A673 (cell line): Measurements from ENCODE around the gene LTBP2. TPM values are rescaled to one million over a fixed set of nuclear protein-coding genes. Genes with fewer than 3 reads are reported as not detected.

Experiments
- BruUV-seq: library from RNA; stranded (reverse); fragments of 400-500 nt; replicated peaks from 2 replicates; lab custom pipeline; 2021; lab: Mats Ljungman, UMichigan
- CTCF ChIA-PET: fragments of 300-600 bp; sonication (Branson Sonifier 250); formaldehyde crosslinking; loops from one replicate; lab custom pipeline; 2022; ENCODE audit warnings: antibody characterized with exemption; lab: Charles Lee
- POLR2A ChIA-PET: fragments of 300-600 bp; sonication (Branson Sonifier 250); formaldehyde crosslinking; loops from one replicate; lab custom pipeline; 2022; ENCODE audit warnings: antibody characterized with exemption; ENCODE audit not compliant: low non-redundant PET; lab: Charles Lee
- DNase-seq: peaks from one replicate; pipeline ENCODE4 v3.0.0-alpha.2; 2015; ENCODE audit warnings: low spot score
- H3K27ac ChIP-seq: fragments of 200-600 bp; sonication (generic); 2 replicates; pipeline ENCODE4 v1.5.1; 2016; ENCODE audit warnings: mixed run types, low read depth, mild to moderate bottlenecking, mixed read lengths, antibody characterized with exemption, low read length; ENCODE audit not compliant: poor library complexity, severe bottlenecking
- H3K27me3 ChIP-seq: fragments of 200-600 bp; sonication (generic); replicated peaks from 2 replicates; pipeline ENCODE4 v1.6.1; 2017; ENCODE audit warnings: mixed run types, low read depth, mild to moderate bottlenecking, mixed read lengths, antibody characterized with exemption, low read length; ENCODE audit not compliant: insufficient read depth, poor library complexity
- H3K36me3 ChIP-seq: fragments of 200-600 bp; sonication (generic); 2 replicates; pipeline ENCODE4 v1.6.1; 2016; ENCODE audit warnings: mixed run types, mild to moderate bottlenecking, mixed read lengths, antibody characterized with exemption, low read length; ENCODE audit not compliant: insufficient read depth, poor library complexity, severe bottlenecking
- H3K4me1 ChIP-seq: fragments of 200-600 bp; sonication (generic); 2 replicates; pipeline ENCODE4 v1.6.1; 2017; ENCODE audit warnings: mixed run types, mild to moderate bottlenecking, mixed read lengths, antibody characterized with exemption, low read length; ENCODE audit not compliant: insufficient read depth, poor library complexity, severe bottlenecking
- H3K4me3 ChIP-seq: fragments of 200-600 bp; sonication (generic); 2 replicates; pipeline ENCODE4 v1.5.1; 2016; ENCODE audit warnings: low read depth, mixed run types, mild to moderate bottlenecking, mixed read lengths, low read length; ENCODE audit not compliant: poor library complexity, severe bottlenecking
- H3K9me3 ChIP-seq: fragments of 200-600 bp; sonication (generic); 2 replicates; pipeline ENCODE4 v1.6.1; 2016; ENCODE audit warnings: mixed run types, low read depth, mild to moderate bottlenecking, mixed read lengths, antibody characterized with exemption, low read length; ENCODE audit not compliant: poor library complexity, severe bottlenecking
- EZH2 ChIP-seq: fragments of 200-600 bp; sonication (generic); IDR thresholded peaks from 2 replicates; pipeline ENCODE4 v1.6.1; 2017; ENCODE audit warnings: borderline replicate concordance, low read depth, mild to moderate bottlenecking, mixed read lengths, antibody characterized with exemption, low read length; ENCODE audit not compliant: poor library complexity, severe bottlenecking
- intact Hi-C: fragments of 100-400 bp; cut with micrococcal nuclease; formaldehyde crosslinking; loops from one replicate; pipeline ENCODE4 v1.10.0; 2022; ENCODE audit not compliant: unreplicated experiment
- total RNA-seq: library from RNA; stranded (reverse); gene quantifications from 2 replicates; pipeline ENCODE4 v1.2.3, GENCODE V29; 2021
- TF ChIP-seq, protein P1 (sequence below): fragments of 300-800, 200-600 bp; sonication (generic); conservative IDR thresholded peaks from 2 replicates; pipeline ENCODE4 v1.5.1; 2017; ENCODE audit warnings: low read depth, mild to moderate bottlenecking, antibody characterized with exemption, low read length, moderate library complexity, mixed read lengths

The LTBP2 gene
- total RNA-seq, 1 experiment from 2014 or later, result 0.26 TPM

DNA sequence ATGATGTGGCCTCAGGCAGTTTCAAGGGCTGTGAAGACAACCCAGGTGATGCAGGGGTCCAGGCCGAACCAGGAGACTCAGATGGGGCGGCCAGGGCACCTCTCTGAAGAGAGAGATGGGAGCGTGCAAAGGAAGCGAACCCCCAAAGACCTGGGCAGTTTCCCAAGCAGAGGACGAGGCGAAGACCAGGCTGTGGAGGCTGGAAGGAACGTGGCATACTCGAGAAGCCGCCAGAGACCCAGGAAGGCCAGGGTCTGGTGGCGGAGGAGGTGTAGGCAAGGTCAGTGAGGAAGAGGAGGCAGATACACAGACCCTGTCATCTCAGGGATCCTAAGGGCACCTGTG, 24.7 kb downstream of the LTBP2 start:
- no TSS peak for BruUV-seq
- H3K36me3 ChIP-seq, result no peaks in the 10 kb centered on the region
- no peaks in the 10 kb centered on the region for H3K27me3 ChIP-seq
- ChIA-PET POLR2A (interaction anchor here (0.6 kb wide), 1 partner anchor 21 kb away, joined by 13 read pairs; no protein-coding TSS in a partner anchor), CTCF (no interaction called here)
- intact Hi-C loops, result no loop called here
- no peaks in the 10 kb centered on the region for H3K4me1 ChIP-seq
- DNase-seq, result no peak
- no peak for TF ChIP-seq EZH2
- TF ChIP-seq, protein P1, sequence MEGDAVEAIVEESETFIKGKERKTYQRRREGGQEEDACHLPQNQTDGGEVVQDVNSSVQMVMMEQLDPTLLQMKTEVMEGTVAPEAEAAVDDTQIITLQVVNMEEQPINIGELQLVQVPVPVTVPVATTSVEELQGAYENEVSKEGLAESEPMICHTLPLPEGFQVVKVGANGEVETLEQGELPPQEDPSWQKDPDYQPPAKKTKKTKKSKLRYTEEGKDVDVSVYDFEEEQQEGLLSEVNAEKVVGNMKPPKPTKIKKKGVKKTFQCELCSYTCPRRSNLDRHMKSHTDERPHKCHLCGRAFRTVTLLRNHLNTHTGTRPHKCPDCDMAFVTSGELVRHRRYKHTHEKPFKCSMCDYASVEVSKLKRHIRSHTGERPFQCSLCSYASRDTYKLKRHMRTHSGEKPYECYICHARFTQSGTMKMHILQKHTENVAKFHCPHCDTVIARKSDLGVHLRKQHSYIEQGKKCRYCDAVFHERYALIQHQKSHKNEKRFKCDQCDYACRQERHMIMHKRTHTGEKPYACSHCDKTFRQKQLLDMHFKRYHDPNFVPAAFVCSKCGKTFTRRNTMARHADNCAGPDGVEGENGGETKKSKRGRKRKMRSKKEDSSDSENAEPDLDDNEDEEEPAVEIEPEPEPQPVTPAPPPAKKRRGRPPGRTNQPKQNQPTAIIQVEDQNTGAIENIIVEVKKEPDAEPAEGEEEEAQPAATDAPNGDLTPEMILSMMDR, result no peak
- no peak overlapping the region for H3K4me3 ChIP-seq
- no peaks in the 10 kb centered on the region for H3K9me3 ChIP-seq
- no peak overlapping the region for H3K27ac ChIP-seq

DNA sequence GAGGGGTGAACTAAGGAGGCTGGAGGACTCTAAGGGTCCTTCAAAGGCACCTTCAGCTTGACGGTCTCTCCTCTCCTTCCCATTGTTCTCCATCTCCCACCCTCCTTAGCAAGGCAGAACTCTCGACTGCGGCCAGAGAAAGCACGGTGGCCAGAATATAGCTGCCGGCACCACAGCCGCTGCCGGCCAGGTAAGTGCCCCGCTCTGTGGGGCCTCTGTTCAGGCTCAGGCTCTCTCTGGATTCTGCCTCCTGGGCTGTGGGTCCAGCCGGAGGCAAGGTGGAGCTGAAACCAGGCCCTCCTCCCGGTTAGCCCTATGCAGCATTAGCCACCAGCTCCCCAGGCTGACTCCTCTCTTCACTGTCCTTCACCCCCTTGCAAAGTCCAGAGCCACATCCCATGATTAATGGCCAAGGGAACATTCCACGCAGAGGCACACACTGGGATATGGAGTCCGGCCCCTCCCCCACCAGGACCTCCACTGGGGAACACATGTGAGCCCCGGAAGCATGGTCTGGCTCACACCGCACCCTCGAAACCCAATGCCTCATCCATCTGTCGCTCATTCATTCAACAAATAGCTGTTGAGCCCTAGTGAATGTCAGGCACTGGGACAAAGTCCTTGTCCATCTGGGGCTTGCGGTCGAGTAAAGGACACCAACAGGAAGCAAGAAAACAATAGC, 25.2 kb downstream of the LTBP2 start:
- CTCF ChIA-PET, result no interaction called here
- no peak for DNase-seq
- Histone ChIP-seq H3K36me3 (no peaks in the 10 kb centered on the region), H3K4me1 (no peaks in the 10 kb centered on the region), H3K27ac (no peak overlapping the region), H3K27me3 (no peaks in the 10 kb centered on the region), H3K4me3 (no peak overlapping the region), H3K9me3 (no peaks in the 10 kb centered on the region)
- BruUV-seq, result no TSS peak
- POLR2A ChIA-PET, result interaction anchor here (0.6 kb wide), 1 partner anchor 21 kb away, joined by 13 read pairs; no protein-coding TSS in a partner anchor
- intact Hi-C loops, result no loop called here
- no peak for TF ChIP-seq EZH2
- TF ChIP-seq, protein P1, result no peak

DNA sequence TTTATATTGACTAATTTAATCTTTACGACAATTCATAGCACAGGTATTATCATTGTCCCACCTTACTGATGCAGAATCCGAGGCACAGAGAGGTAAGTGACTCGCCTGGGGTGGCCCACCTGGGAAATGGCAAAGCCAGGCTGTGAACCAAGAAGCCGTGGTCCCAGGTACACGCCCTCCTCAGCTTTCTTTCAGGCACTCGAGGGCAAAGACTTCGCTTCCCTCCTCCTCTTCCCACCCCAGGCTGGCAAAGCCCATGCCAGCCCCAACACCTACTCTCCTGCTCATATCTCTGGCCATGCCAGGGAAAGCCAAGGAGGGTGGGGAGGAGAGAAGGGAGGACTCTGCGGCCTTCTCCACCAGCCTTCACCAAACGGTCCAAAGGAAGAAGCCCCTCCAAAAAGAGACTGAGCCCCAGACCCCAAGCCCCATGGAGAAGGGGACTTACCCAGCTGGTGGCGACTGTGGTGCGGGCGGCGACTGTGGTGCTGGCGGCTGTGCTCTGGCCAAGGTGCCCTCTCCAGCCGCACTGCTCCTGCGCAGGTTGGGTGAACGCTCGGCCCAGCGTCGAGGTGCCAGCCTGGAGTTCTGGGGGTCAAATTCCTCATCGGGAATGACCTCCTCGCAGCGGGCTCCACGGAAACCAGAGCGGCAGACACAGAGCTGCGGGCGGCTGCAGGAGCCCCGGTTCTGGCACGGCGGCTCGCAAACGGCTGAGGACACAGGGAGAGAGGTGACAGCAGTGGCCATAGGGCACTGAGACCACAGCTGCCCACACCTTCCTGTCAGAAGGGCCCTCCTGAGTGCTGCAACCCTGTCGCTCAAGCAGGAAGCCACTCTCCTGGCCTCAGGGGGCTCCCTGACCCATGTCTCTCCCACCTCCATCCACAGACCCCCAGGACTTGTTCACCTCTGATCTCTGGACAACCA, 26.4 kb downstream of the LTBP2 start:
- no TSS peak for BruUV-seq
- H3K4me3 ChIP-seq, result no peak overlapping the region
- no peak for TF ChIP-seq EZH2
- TF ChIP-seq, protein P1, result no peak
- no peaks in the 10 kb centered on the region for H3K4me1 ChIP-seq
- no peak overlapping the region for H3K27ac ChIP-seq
- no peaks in the 10 kb centered on the region for H3K27me3 ChIP-seq
- no peaks in the 10 kb centered on the region for H3K9me3 ChIP-seq
- intact Hi-C loops, result no loop called here
- CTCF ChIA-PET, result no interaction called here
- no peaks in the 10 kb centered on the region for H3K36me3 ChIP-seq
- POLR2A ChIA-PET, result no interaction called here
- DNase-seq, result no peak
